GM19328 (cell line): ENCODE data around the gene APBA1.

Experiments used
- ATAC-seq: cut with Tn5 transposase; IDR thresholded peaks from one replicate; pipeline ENCODE4 v1.9.1; 2021; ENCODE audit warnings: mild to moderate bottlenecking, moderate library complexity; ENCODE audit not compliant: unreplicated experiment

The APBA1 gene

GRCh38 chr9:69671879-69672595, at the start of gene APBA1:
Gene APBA1 (minus strand): TSS chr9:69672371.
- peak; percentile 40 for ATAC-seq

GRCh38 chr9:69719983-69720382, 47.8 kb upstream of the APBA1 start:
- ATAC-seq = no peak

- no peak for ATAC-seq
Measured at GRCh38 chr9:69719367-69719766, 47.2 kb upstream of the APBA1 start.

- ATAC-seq = no peak
Measured at GRCh38 chr9:69718218-69718617, 46.0 kb upstream of the APBA1 start.

GRCh38 chr9:69715825-69716224, 43.7 kb upstream of the APBA1 start:
- ATAC-seq = no peak

- ATAC-seq = no peak
Measured at GRCh38 chr9:69715096-69715495, 42.9 kb upstream of the APBA1 start.

GRCh38 chr9:69697475-69697874, 25.3 kb upstream of the APBA1 start:
- no peak for ATAC-seq

- ATAC-seq = no peak
Measured at GRCh38 chr9:69696802-69697201, 24.6 kb upstream of the APBA1 start.

- ATAC-seq = no peak
Measured at GRCh38 chr9:69689991-69690538, 17.9 kb upstream of the APBA1 start.

GRCh38 chr9:69683927-69684326, 11.8 kb upstream of the APBA1 start:
- ATAC-seq = no peak

- no peak for ATAC-seq
Measured at GRCh38 chr9:69678843-69679538, 6.8 kb upstream of the APBA1 start.

- no peak for ATAC-seq
Measured at GRCh38 chr9:69677931-69678330, 5.8 kb upstream of the APBA1 start.

- ATAC-seq = no peak
Measured at GRCh38 chr9:69675563-69675962, 3.4 kb upstream of the APBA1 start.

- ATAC-seq = no peak
Measured at GRCh38 chr9:69674716-69675438, 2.7 kb upstream of the APBA1 start.

GRCh38 chr9:69674112-69674685, 2.0 kb upstream of the APBA1 start:
- no peak for ATAC-seq

- ATAC-seq = no peak
Measured at GRCh38 chr9:69673311-69673640, 1.1 kb upstream of the APBA1 start.

GRCh38 chr9:69672596-69673310, 582 bp upstream of the APBA1 start:
- ATAC-seq = peak; percentile 84

- no peak for ATAC-seq
Measured at GRCh38 chr9:69671311-69671878, 776 bp downstream of the APBA1 start.

- ATAC-seq = no peak
Measured at GRCh38 chr9:69667306-69667705, 4.9 kb downstream of the APBA1 start.

GRCh38 chr9:69660304-69660703, 11.9 kb downstream of the APBA1 start:
- no peak for ATAC-seq
